Karpas-422 (cell line): Measurements from ENCODE around the gene FOXN1. TPM values are rescaled to one million over a fixed set of nuclear protein-coding genes. Genes with fewer than 3 reads are reported as not detected.
"Not testable (repeated sequence)": the region's sequence is repeated elsewhere in the genome, so short reads cannot be mapped to it uniquely, and the experiment has no call there.

ENCODE experiments used
- DNase-seq: peaks from one replicate; pipeline ENCODE4 v3.0.0-alpha.2; 2015
- H2AFZ ChIP-seq: fragments of 200-600 bp; sonication (generic); 2 replicates; pipeline ENCODE4 v1.6.1; 2014; ENCODE audit warnings: antibody characterized with exemption, low read length, mixed read lengths
- H3K27ac ChIP-seq: fragments of 200-600 bp; sonication (generic); 2 replicates; pipeline ENCODE4 v1.5.1; 2014; ENCODE audit warnings: mild to moderate bottlenecking, low read length, moderate library complexity
- H3K27me3 ChIP-seq: fragments of 200-600 bp; sonication (generic); 2 replicates; pipeline ENCODE4 v1.6.1; 2014; ENCODE audit warnings: low read length, mixed read lengths
- H3K36me3 ChIP-seq: fragments of 200-600 bp; sonication (generic); 2 replicates; pipeline ENCODE4 v1.6.1; 2014; ENCODE audit warnings: low read length, mixed read lengths; ENCODE audit not compliant: insufficient read depth
- H3K4me1 ChIP-seq: fragments of 200-600 bp; sonication (generic); 2 replicates; pipeline ENCODE4 v1.6.1; 2014; ENCODE audit warnings: mild to moderate bottlenecking, low read length, mixed read lengths
- H3K4me2 ChIP-seq: fragments of 200-600 bp; sonication (generic); 2 replicates; pipeline ENCODE4 v1.6.1; 2014; ENCODE audit warnings: low read length, low read depth, mild to moderate bottlenecking; ENCODE audit not compliant: poor library complexity, severe bottlenecking
- H3K4me3 ChIP-seq: fragments of 200-600 bp; sonication (generic); 2 replicates; pipeline ENCODE4 v1.5.1; 2014; ENCODE audit warnings: mild to moderate bottlenecking, antibody characterized with exemption, low read length, mixed read lengths
- H3K79me2 ChIP-seq: fragments of 200-600 bp; sonication (generic); 2 replicates; pipeline ENCODE4 v1.6.1; 2014; ENCODE audit warnings: mild to moderate bottlenecking, low read length, mixed read lengths
- H3K9ac ChIP-seq: fragments of 200-600 bp; sonication (generic); 2 replicates; pipeline ENCODE4 v1.6.0; 2014; ENCODE audit warnings: low read length
- H3K9me2 ChIP-seq: fragments of 200-600 bp; sonication (generic), shearing (Covaris generic); replicated peaks from 2 replicates; pipeline ENCODE4 v1.6.0; 2014; ENCODE audit warnings: mild to moderate bottlenecking, low read length, moderate library complexity; ENCODE audit not compliant: insufficient read depth
- H3K9me3 ChIP-seq: fragments of 300-700, 200-600 bp; sonication (generic); 2 replicates; pipeline ENCODE4 v1.6.1; 2014; ENCODE audit warnings: low read length, mixed read lengths
- H4K20me1 ChIP-seq: fragments of 200-600 bp; sonication (generic); 2 replicates; pipeline ENCODE4 v1.6.1; 2014; ENCODE audit warnings: mild to moderate bottlenecking, antibody characterized with exemption, low read length, low read depth; ENCODE audit not compliant: insufficient read depth
- total RNA-seq: library from RNA; depleted of rRNA; stranded (reverse); fragments of >200 nt; shearing (Covaris generic); gene quantifications from 2 replicates; pipeline ENCODE4 v1.2.3, GENCODE V29; 2014; ENCODE audit warnings: low replicate concordance

FOXN1 gene
- total RNA-seq, 1 experiment from 2014 or later, result not detected

- DNase-seq, H3K27ac ChIP-seq, H3K27me3 ChIP-seq, H4K20me1 ChIP-seq, H3K4me2 ChIP-seq, H3K9me2 ChIP-seq, H3K79me2 ChIP-seq, H2AFZ ChIP-seq, H3K4me3 ChIP-seq, H3K4me1 ChIP-seq, H3K9me3 ChIP-seq, H3K9ac ChIP-seq, H3K36me3 ChIP-seq: not testable (repeated sequence)
Observed at GRCh38 chr17:28468033-28468735, 38.0 kb upstream of the FOXN1 start.

DNA sequence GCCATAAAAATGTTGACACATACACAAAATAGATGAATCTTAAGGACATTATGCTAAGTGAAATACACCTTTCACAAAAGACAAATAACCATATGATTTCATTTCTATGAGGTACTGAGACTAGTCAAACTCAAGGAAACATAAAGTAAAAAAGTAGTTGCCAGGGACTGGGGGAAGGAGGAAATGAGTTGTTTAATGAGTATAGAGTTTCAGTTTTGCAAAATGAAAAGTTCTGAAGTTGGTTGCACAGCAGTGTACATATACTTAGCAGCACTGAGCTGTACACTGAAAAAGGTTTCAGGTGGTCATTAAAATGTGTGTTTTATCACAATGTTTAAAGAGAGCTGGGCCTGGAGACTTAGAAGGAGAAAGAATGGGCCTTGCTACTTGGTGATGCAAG lies 37.4 kb upstream of the FOXN1 start:
- no peak for DNase-seq
- H3K4me1 ChIP-seq, result no peaks in the 10 kb centered on the region
- H3K9me2 ChIP-seq, result no peaks in the 10 kb centered on the region
- H3K36me3 ChIP-seq, result no peaks in the 10 kb centered on the region
- H2AFZ ChIP-seq, result no peak overlapping the region
- no peaks in the 10 kb centered on the region for H3K9me3 ChIP-seq
- H3K4me3 ChIP-seq, result no peak overlapping the region
- H3K27ac ChIP-seq, result no peak overlapping the region
- no peak overlapping the region for H3K9ac ChIP-seq
- H4K20me1 ChIP-seq, result no peaks in the 10 kb centered on the region
- H3K4me2 ChIP-seq, result no peak overlapping the region
- no peaks in the 10 kb centered on the region for H3K79me2 ChIP-seq
- no peaks in the 10 kb centered on the region for H3K27me3 ChIP-seq

GRCh38 chr17:28469376-28469775 lies 36.8 kb upstream of the FOXN1 start:
- Histone ChIP-seq H3K4me2 (no peak overlapping the region), H3K9ac (no peak overlapping the region)

DNA sequence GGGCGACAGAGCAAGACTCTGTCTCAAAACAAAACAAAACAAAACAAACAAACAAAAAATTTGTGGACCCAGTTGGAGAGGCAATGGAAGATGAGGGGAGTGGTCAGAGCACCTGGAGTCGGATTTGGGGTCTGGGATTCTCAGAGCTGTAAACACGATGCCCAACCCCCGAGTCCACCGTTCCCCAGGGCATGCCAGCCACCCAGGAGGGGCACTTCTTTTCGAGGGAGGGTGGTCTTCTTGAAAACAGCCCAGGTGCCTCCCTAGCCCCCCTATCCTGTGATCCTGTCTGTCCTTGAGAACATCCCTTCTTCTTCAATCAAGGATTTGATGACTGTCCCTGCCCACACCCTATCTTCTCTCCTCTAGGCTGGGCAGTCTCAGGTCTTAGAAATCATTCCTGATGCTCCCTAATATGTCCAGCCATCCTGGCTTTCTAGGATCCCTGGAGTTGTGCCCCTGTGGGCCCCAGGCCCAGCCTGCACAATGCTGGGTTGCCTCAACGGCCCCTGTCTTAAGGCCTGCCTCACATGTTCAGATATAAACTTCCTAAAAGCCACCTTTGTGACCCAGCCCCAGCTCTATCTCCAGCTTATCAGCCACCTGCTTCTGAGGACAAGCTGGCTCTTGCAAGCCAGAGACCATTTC lies 35.8 kb upstream of the FOXN1 start:
- no peak for DNase-seq
- Histone ChIP-seq H2AFZ (no peak overlapping the region), H3K9me2 (no peaks in the 10 kb centered on the region), H3K27me3 (no peaks in the 10 kb centered on the region), H3K4me3 (no peak overlapping the region), H4K20me1 (no peaks in the 10 kb centered on the region), H3K36me3 (no peaks in the 10 kb centered on the region), H3K4me2 (no peak overlapping the region), H3K79me2 (no peaks in the 10 kb centered on the region), H3K27ac (no peak overlapping the region), H3K4me1 (no peaks in the 10 kb centered on the region), H3K9me3 (no peaks in the 10 kb centered on the region), H3K9ac (no peak overlapping the region)

More at GRCh38 chr17:28469376-28469775, 36.8 kb upstream of the FOXN1 start:
- Histone ChIP-seq H3K4me1 (no peaks in the 10 kb centered on the region), H3K9me3 (no peaks in the 10 kb centered on the region), H3K4me3 (no peak overlapping the region), H3K27ac (no peak overlapping the region), H3K79me2 (no peaks in the 10 kb centered on the region), H3K27me3 (no peaks in the 10 kb centered on the region), H3K36me3 (no peaks in the 10 kb centered on the region), H4K20me1 (no peaks in the 10 kb centered on the region), H3K9me2 (no peaks in the 10 kb centered on the region), H2AFZ (no peak overlapping the region)
- no peak for DNase-seq

GRCh38 chr17:28470914-28471366 lies 35.2 kb upstream of the FOXN1 start:
- no peak overlapping the region for H3K9ac ChIP-seq
- H4K20me1 ChIP-seq, result no peaks in the 10 kb centered on the region
- H2AFZ ChIP-seq, result no peak overlapping the region
- H3K9me2 ChIP-seq, result no peaks in the 10 kb centered on the region
- no peaks in the 10 kb centered on the region for H3K4me1 ChIP-seq
- H3K27me3 ChIP-seq, result no peaks in the 10 kb centered on the region
- H3K79me2 ChIP-seq, result no peaks in the 10 kb centered on the region
- H3K27ac ChIP-seq, result no peak overlapping the region
- DNase-seq, result no peak
- no peak overlapping the region for H3K4me2 ChIP-seq
- no peak overlapping the region for H3K4me3 ChIP-seq
- H3K36me3 ChIP-seq, result no peaks in the 10 kb centered on the region
- no peaks in the 10 kb centered on the region for H3K9me3 ChIP-seq

DNA sequence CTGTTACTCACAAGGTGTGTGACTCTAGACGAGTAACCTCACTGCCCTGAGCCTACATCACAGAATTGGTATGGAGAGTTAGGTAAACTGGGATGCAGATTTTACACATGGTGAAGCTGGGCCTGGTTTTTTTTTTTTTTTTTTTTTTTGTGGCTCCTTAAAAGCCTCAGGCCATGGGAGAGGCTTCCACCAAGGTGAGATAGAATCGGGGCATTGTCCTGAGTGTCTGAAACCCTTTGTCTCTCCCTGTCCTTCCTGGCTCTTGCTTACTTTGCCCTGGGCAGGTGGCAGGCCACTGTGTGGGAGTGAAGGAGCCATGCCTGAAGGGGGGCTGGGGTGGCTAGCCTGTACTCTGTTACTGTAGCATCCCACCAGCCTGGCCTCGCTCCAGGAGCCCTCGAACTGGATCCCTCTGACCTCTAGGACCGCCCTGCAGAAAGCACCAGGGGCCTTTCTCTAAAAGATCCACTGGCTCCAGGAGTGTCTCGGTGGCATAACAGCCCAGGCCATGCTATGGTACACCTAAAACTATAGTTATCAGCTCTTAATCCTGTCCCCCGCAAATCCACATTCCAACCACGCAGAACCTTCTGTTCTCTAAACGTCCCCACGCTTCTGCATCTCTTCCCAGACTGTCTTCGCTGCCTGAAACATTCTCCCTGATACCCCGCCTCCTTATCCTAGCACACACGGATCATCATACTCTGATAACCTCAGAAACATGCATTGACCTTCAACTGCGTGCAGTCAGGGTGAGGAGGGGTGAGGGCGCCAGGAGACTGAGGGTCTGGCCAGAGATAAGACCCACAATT lies 34.4 kb upstream of the FOXN1 start:
- DNase-seq, result no peak
- H3K79me2 ChIP-seq, result no peaks in the 10 kb centered on the region
- H3K9ac ChIP-seq, result no peak overlapping the region
- H3K4me1 ChIP-seq, result no peaks in the 10 kb centered on the region
- H3K36me3 ChIP-seq, result no peaks in the 10 kb centered on the region
- no peak overlapping the region for H3K4me2 ChIP-seq
- no peak overlapping the region for H2AFZ ChIP-seq
- no peaks in the 10 kb centered on the region for H3K9me2 ChIP-seq
- H3K4me3 ChIP-seq, result no peak overlapping the region
- H3K27ac ChIP-seq, result no peak overlapping the region
- no peaks in the 10 kb centered on the region for H4K20me1 ChIP-seq
- no peaks in the 10 kb centered on the region for H3K27me3 ChIP-seq
- H3K9me3 ChIP-seq, result no peaks in the 10 kb centered on the region

DNA sequence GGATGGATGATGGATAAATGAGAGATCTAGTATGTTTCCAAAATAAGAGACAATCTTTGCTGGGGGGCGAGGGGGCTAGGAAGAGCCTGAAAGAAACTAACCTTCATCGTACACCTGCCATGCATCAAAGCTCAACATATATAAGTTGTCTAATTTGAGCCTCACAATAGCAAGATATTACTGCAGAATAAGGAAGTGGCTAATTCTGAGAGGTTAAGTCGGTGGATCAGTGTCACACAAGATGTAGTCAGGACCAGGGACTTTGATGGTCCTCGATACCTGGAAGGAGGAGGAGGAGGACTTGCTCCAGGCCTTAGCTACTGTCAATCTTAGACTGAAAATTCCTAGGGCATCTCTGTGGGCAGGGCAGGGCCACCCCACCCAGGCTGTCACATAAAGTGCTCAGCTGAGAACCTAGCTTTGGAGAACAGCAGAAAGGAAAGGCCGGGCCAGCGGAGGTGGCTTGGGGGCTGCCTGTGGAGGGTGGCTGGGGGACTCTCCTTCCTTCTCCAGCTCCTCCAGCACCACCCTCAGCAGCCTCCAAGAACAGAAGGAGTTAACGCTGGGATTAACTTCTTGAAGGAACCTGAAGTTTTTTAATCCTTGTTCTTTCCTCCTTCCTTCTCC lies 33.2 kb upstream of the FOXN1 start:
- H3K79me2 ChIP-seq, result no peaks in the 10 kb centered on the region
- H3K27ac ChIP-seq, result no peak overlapping the region
- H3K36me3 ChIP-seq, result no peaks in the 10 kb centered on the region
- no peaks in the 10 kb centered on the region for H3K9me3 ChIP-seq
- no peak overlapping the region for H2AFZ ChIP-seq
- no peaks in the 10 kb centered on the region for H4K20me1 ChIP-seq
- no peak for DNase-seq
- no peak overlapping the region for H3K4me3 ChIP-seq
- no peak overlapping the region for H3K4me2 ChIP-seq
- no peaks in the 10 kb centered on the region for H3K9me2 ChIP-seq
- H3K4me1 ChIP-seq, result no peaks in the 10 kb centered on the region
- H3K9ac ChIP-seq, result no peak overlapping the region
- H3K27me3 ChIP-seq, result no peaks in the 10 kb centered on the region

DNA sequence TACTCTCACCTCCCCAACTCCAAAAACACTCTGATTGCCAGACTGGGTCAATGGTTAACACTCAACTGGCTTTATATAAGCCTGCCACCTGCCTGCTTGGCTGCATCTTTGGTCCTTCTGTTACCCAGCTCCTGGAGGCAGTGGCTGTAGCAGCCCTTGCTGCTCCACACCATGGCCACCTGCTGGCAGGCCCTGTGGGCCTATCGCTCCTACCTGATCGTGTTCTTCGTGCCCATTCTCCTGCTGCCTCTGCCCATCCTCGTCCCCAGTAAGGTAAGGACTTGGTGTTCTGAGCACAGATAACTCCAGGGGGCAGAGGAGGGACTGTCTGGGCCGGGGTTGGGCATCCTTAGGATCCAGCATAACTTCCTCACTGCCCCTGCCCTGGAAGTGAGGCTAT lies 32.6 kb upstream of the FOXN1 start, which contains the start of gene SLC13A2:
Gene SLC13A2 (plus strand): TSS at position 103 of the 400 bp plus-strand sequence. CDS start 69 bp downstream, at position 172.
- H4K20me1 ChIP-seq, result no peaks in the 10 kb centered on the region
- no peaks in the 10 kb centered on the region for H3K79me2 ChIP-seq
- no peaks in the 10 kb centered on the region for H3K9me2 ChIP-seq
- DNase-seq, result no peak
- H3K4me1 ChIP-seq, result no peaks in the 10 kb centered on the region
- H3K4me3 ChIP-seq, result no peak within 1 kb of the TSS
- no peaks in the 10 kb centered on the region for H3K27me3 ChIP-seq
- H2AFZ ChIP-seq, result no peak within 1 kb of the TSS
- H3K27ac ChIP-seq, result no peak within 1 kb of the TSS
- no peaks in the 10 kb centered on the region for H3K36me3 ChIP-seq
- H3K9ac ChIP-seq, result no peak within 1 kb of the TSS
- no peaks in the 10 kb centered on the region for H3K9me3 ChIP-seq
- H3K4me2 ChIP-seq, result no peak within 1 kb of the TSS
